Activated T-cell treated with anti-CD3 and anti-CD28 coated beads, Interleukin-2, amount 50 U/mL, for 24 hours (primary cell): Measurements from ENCODE around the gene GALNT12.

Experiments used
- DNase-seq: peaks from one replicate; pipeline ENCODE4 v3.0.0-alpha.2; 2020
- H3K27ac Mint-ChIP-seq: 2 replicates; pipeline ENCODE4 v1.8.0; 2020; ENCODE audit warnings: mild to moderate bottlenecking, mixed read lengths
- H3K27me3 Mint-ChIP-seq: 2 replicates; pipeline ENCODE4 v1.8.0; 2020; ENCODE audit warnings: mixed read lengths
- H3K36me3 Mint-ChIP-seq: 2 replicates; pipeline ENCODE4 v1.8.0; 2020; ENCODE audit warnings: low read depth, mixed read lengths
- H3K4me1 Mint-ChIP-seq: 2 replicates; pipeline ENCODE4 v1.8.0; 2020; ENCODE audit warnings: low read depth, mixed read lengths
- H3K4me3 Mint-ChIP-seq: 2 replicates; pipeline ENCODE4 v1.8.0; 2020; ENCODE audit warnings: mild to moderate bottlenecking, moderate library complexity, mixed read lengths
- H3K9me3 Mint-ChIP-seq: 2 replicates; pipeline ENCODE4 v1.8.0; 2020; ENCODE audit warnings: mixed read lengths

The GALNT12 gene

GRCh38 chr9:98826716-98827115 lies 19.2 kb downstream of the GALNT12 start:
- Mint-ChIP-seq H3K27me3 (no peaks in the 10 kb centered on the region), H3K4me3 (no peak overlapping the region), H3K9me3 (no peaks in the 10 kb centered on the region), H3K36me3 (peaks cover 27% of the 10 kb centered on the region), H3K27ac (no peak overlapping the region), H3K4me1 (no peaks in the 10 kb centered on the region)
- no peak for DNase-seq

GRCh38 chr9:98829766-98830165 lies 22.3 kb downstream of the GALNT12 start:
- Mint-ChIP-seq H3K4me3 (no peak overlapping the region), H3K4me1 (no peaks in the 10 kb centered on the region), H3K27me3 (no peaks in the 10 kb centered on the region), H3K27ac (no peak overlapping the region), H3K9me3 (no peaks in the 10 kb centered on the region), H3K36me3 (peaks cover 35% of the 10 kb centered on the region)
- DNase-seq = no peak

- no peaks in the 10 kb centered on the region for H3K4me1 Mint-ChIP-seq
- no peak overlapping the region for H3K4me3 Mint-ChIP-seq
- H3K36me3 Mint-ChIP-seq = peaks cover 38% of the 10 kb centered on the region
- H3K9me3 Mint-ChIP-seq = no peaks in the 10 kb centered on the region
- H3K27ac Mint-ChIP-seq = no peak overlapping the region
- no peaks in the 10 kb centered on the region for H3K27me3 Mint-ChIP-seq
- no peak for DNase-seq
These were observed 23.1 kb downstream of the GALNT12 start for GRCh38 chr9:98830554-98830953.

DNA sequence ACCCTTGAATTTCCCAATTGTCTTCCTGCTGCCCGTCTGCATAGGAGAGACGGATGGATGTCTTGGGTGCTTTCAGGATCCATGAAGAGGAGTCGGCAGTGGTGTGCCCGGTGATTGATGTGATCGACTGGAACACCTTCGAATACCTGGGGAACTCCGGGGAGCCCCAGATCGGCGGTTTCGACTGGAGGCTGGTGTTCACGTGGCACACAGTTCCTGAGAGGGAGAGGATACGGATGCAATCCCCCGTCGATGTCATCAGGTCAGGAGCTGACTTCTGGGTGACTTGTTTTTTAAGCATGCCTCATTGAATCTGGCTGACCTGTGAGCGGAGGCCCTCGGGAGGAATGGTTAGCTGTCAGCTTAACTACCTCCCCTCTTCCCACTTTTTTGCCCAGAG lies 24.2 kb downstream of the GALNT12 start:
- peaks cover 36% of the 10 kb centered on the region for H3K36me3 Mint-ChIP-seq
- H3K9me3 Mint-ChIP-seq = no peaks in the 10 kb centered on the region
- H3K27me3 Mint-ChIP-seq = no peaks in the 10 kb centered on the region
- no peak for DNase-seq
- H3K4me1 Mint-ChIP-seq = no peaks in the 10 kb centered on the region
- no peak overlapping the region for H3K4me3 Mint-ChIP-seq
- H3K27ac Mint-ChIP-seq = no peak overlapping the region

- Mint-ChIP-seq H3K4me1 (no peaks in the 10 kb centered on the region), H3K27ac (no peak overlapping the region), H3K9me3 (no peaks in the 10 kb centered on the region), H3K27me3 (no peaks in the 10 kb centered on the region), H3K4me3 (no peak overlapping the region), H3K36me3 (peaks cover 37% of the 10 kb centered on the region)
- DNase-seq = no peak
These were observed 25.3 kb downstream of the GALNT12 start for GRCh38 chr9:98832768-98833089.

GRCh38 chr9:98833090-98833956 lies 25.9 kb downstream of the GALNT12 start:
- no peaks in the 10 kb centered on the region for H3K27me3 Mint-ChIP-seq
- no peaks in the 10 kb centered on the region for H3K4me1 Mint-ChIP-seq
- H3K27ac Mint-ChIP-seq = no peak overlapping the region
- H3K36me3 Mint-ChIP-seq = peaks cover 32% of the 10 kb centered on the region
- H3K9me3 Mint-ChIP-seq = no peaks in the 10 kb centered on the region
- no peak for DNase-seq
- no peak overlapping the region for H3K4me3 Mint-ChIP-seq

GRCh38 chr9:98834386-98834785 lies 26.9 kb downstream of the GALNT12 start:
- Mint-ChIP-seq H3K9me3 (no peaks in the 10 kb centered on the region), H3K4me1 (no peaks in the 10 kb centered on the region), H3K36me3 (peaks cover 33% of the 10 kb centered on the region), H3K4me3 (no peak overlapping the region), H3K27ac (no peak overlapping the region), H3K27me3 (no peaks in the 10 kb centered on the region)
- DNase-seq = no peak

DNA sequence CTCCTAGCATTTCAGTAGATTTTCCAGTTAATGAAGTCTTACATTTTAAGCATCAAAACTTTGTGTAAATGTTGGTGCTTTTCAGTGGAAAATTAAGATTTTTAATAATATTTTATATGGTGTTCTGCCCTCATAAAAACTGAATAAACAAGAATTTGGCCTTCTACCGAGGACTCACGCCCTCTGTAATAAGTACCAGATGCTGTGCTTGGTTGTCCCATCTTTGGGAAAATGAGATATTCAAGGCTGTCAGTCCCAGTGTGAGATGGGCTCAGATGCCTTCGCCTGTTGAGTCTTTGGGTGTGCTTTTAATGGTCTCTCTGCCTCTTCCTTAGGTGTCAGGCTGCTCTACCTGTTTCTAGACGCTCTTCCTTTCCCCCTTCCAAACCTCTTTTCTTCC lies 28.7 kb downstream of the GALNT12 start:
- no peaks in the 10 kb centered on the region for H3K4me1 Mint-ChIP-seq
- H3K9me3 Mint-ChIP-seq = no peaks in the 10 kb centered on the region
- no peak overlapping the region for H3K4me3 Mint-ChIP-seq
- H3K36me3 Mint-ChIP-seq = peaks cover 44% of the 10 kb centered on the region
- no peak for DNase-seq
- no peaks in the 10 kb centered on the region for H3K27me3 Mint-ChIP-seq
- H3K27ac Mint-ChIP-seq = no peak overlapping the region

DNA sequence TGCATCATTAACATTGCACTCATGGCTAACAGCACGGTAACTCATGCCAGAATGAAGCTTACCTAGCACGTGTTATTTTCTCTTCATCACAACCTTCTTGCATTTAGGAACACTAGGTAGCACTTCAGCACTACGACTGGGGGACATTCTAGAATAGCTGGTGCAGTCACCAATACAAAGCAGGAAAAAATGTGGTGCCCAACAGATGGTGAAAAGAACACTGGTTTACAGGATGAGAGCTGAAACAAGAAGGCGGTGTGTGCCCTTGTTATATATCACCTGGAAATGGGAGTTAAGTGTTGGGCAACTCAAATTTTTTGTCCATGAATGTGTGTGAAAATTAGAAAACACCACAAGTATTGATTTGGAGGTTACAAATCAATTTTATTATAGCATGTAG lies 30.0 kb downstream of the GALNT12 start:
- Mint-ChIP-seq H3K4me3 (no peak overlapping the region), H3K9me3 (no peaks in the 10 kb centered on the region), H3K4me1 (no peaks in the 10 kb centered on the region), H3K27ac (no peak overlapping the region), H3K36me3 (peaks cover 43% of the 10 kb centered on the region), H3K27me3 (no peaks in the 10 kb centered on the region)
- DNase-seq = no peak

GRCh38 chr9:98838155-98838867 lies 30.8 kb downstream of the GALNT12 start:
- Mint-ChIP-seq H3K4me1 (no peaks in the 10 kb centered on the region), H3K27me3 (no peaks in the 10 kb centered on the region), H3K27ac (no peak overlapping the region), H3K36me3 (peaks cover 39% of the 10 kb centered on the region), H3K9me3 (no peaks in the 10 kb centered on the region), H3K4me3 (no peak overlapping the region)
- DNase-seq = no peak

DNA sequence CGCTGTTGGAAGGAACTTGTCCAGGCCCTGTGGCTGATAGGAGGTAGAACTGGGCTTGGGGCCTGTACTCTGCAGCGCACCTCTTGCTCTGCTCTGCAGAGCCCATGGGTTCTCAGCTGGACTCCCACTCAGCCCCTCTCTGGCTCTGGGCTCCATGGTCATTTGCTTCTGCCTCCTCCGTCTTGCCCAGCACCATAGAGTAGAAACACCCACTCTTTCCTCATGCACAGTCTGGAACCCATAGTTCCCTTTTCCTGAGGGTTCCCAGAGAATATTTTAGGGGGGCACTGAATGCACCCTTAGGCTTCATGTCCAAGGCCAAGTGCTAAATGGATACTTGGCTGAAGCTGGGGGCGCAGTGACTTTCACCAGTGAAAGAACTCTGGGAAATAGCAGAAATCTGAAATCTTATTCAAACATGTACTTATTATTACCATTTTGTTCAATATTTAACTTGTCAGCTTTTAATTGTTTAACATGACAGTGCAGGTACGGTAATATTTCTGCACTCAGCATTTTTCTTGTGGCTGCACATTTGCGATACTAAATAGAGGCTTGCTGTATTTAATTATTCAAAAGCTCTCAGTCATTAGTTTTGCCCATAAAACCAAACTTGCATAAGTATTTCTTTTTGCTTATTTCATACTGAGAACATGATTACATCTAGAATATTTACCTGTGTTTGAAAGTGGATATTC lies 31.5 kb downstream of the GALNT12 start:
- Mint-ChIP-seq H3K27me3 (no peaks in the 10 kb centered on the region), H3K27ac (no peak overlapping the region), H3K4me1 (no peaks in the 10 kb centered on the region), H3K36me3 (peaks cover 39% of the 10 kb centered on the region), H3K9me3 (no peaks in the 10 kb centered on the region), H3K4me3 (no peak overlapping the region)
- DNase-seq = no peak

DNA sequence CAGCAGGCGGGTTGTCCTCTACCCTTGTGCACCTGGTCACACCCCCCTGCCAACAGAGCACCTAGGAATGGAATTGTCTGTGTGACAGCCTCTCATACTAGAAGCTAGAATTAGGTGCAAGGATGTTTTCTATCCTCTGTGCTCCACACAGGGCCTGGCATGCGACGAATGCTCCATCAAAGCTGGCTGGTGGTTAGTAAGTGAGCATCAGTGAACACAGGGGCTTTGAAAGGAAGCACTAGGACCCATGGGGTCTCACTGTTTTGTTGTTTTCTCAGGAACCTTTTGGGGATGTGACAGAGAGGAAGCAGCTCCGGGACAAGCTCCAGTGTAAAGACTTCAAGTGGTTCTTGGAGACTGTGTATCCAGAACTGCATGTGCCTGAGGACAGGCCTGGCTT lies 32.3 kb downstream of the GALNT12 start:
- H3K4me3 Mint-ChIP-seq = no peak overlapping the region
- H3K27me3 Mint-ChIP-seq = no peaks in the 10 kb centered on the region
- peaks cover 44% of the 10 kb centered on the region for H3K36me3 Mint-ChIP-seq
- no peak for DNase-seq
- H3K9me3 Mint-ChIP-seq = no peaks in the 10 kb centered on the region
- no peak overlapping the region for H3K27ac Mint-ChIP-seq
- no peaks in the 10 kb centered on the region for H3K4me1 Mint-ChIP-seq

DNA sequence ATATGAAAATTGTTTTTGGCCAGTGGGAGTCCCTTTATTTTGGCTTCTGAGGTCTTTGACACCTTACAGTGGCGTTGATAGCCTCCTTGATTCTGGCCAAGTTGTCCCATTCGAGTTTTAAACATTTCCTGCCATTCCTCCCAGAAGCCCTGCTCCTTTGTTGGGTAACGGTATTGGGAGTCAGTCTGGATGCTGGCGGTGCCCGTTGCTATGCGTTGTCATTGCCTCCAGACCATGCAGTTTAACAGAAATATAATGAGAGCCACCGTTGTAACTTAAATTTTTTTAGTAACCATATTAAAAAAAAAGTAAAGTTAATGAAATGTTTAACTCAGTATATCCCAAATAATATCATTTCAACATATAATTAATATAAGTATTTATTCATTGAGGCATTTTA lies 35.0 kb downstream of the GALNT12 start:
- no peaks in the 10 kb centered on the region for H3K4me1 Mint-ChIP-seq
- H3K27me3 Mint-ChIP-seq = no peaks in the 10 kb centered on the region
- H3K9me3 Mint-ChIP-seq = no peaks in the 10 kb centered on the region
- H3K36me3 Mint-ChIP-seq = peaks cover 41% of the 10 kb centered on the region
- no peak overlapping the region for H3K4me3 Mint-ChIP-seq
- no peak for DNase-seq
- H3K27ac Mint-ChIP-seq = no peak overlapping the region

DNA sequence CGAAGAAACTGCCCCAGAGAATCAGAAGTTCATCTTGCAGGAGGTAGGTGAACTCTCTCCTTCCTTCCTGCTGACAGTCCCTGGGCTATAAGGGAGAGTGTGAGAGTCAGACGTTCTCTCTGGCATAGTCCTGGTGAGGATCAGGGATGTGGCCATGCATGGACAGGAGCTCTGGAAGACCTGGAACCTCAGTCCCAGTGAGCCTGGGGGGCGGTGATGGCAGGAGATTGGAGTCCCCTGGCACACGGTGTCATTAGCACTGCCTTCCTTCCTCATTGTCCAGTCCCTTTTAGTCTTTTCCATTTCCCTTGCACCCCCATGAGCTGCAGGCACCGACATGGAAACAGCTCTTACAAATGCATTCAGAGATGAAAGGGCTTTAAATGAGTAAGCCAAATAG lies 38.6 kb downstream of the GALNT12 start:
- DNase-seq = no peak
- Mint-ChIP-seq H3K4me3 (no peak overlapping the region), H3K4me1 (peaks cover 2% of the 10 kb centered on the region), H3K27ac (no peak overlapping the region), H3K36me3 (peaks cover 27% of the 10 kb centered on the region), H3K9me3 (no peaks in the 10 kb centered on the region), H3K27me3 (no peaks in the 10 kb centered on the region)

GRCh38 chr9:98846879-98847278 lies 39.4 kb downstream of the GALNT12 start:
- Mint-ChIP-seq H3K36me3 (peaks cover 22% of the 10 kb centered on the region), H3K9me3 (no peaks in the 10 kb centered on the region), H3K27me3 (no peaks in the 10 kb centered on the region), H3K4me1 (peaks cover 10% of the 10 kb centered on the region), H3K27ac (no peak overlapping the region), H3K4me3 (no peak overlapping the region)
- DNase-seq = no peak
